SK-N-MC (cell line): ENCODE results near the gene PSMD2.

Experiments
- DNase-seq: peaks from one replicate; pipeline ENCODE4 v3.0.0-alpha.2; 2011; ENCODE audit warnings: low read depth, low spot score
- H3K27ac ChIP-seq: fragments of 200-600 bp; sonication (generic); 2 replicates; pipeline ENCODE4 v1.5.1; 2016; ENCODE audit warnings: mixed run types
- H3K36me3 ChIP-seq: fragments of 200-600 bp; sonication (generic); 2 replicates; pipeline ENCODE4 v1.6.1; 2017; ENCODE audit warnings: antibody characterized with exemption, low read length, mixed read lengths; ENCODE audit not compliant: insufficient read depth
- H3K4me3 ChIP-seq: fragments of 200-600 bp; sonication (generic); 2 replicates; pipeline ENCODE4 v1.5.1; 2016
- H3K9ac ChIP-seq: fragments of 200-600 bp; sonication (generic); 2 replicates; pipeline ENCODE4 v1.8.0; 2017; ENCODE audit warnings: mixed run types, mixed read lengths; ENCODE audit not compliant: insufficient read length
- H3K9me3 ChIP-seq: fragments of 200-600 bp; sonication (generic); 2 replicates; pipeline ENCODE4 v1.6.1; 2017; ENCODE audit warnings: low read depth, mild to moderate bottlenecking, antibody characterized with exemption, low read length, moderate library complexity, mixed read lengths
- EZH2 ChIP-seq: fragments of 200-600 bp; sonication (generic); IDR thresholded peaks from one replicate; pipeline ENCODE4 v1.6.1; 2017; ENCODE audit warnings: antibody characterized with exemption
- FOXP2 ChIP-seq: optimal IDR thresholded peaks from 2 replicates; pipeline ENCODE3; 2011; ENCODE audit warnings: mild to moderate bottlenecking, moderate library complexity; ENCODE audit not compliant: insufficient read depth; ENCODE audit errors: extremely low read length, control extremely low read depth
- POLR2AphosphoS5 ChIP-seq: IDR thresholded peaks from 2 replicates; pipeline ENCODE4 v1.6.1; 2012; ENCODE audit warnings: mild to moderate bottlenecking, low read depth, low read length, borderline replicate concordance

Gene PSMD2

DNA sequence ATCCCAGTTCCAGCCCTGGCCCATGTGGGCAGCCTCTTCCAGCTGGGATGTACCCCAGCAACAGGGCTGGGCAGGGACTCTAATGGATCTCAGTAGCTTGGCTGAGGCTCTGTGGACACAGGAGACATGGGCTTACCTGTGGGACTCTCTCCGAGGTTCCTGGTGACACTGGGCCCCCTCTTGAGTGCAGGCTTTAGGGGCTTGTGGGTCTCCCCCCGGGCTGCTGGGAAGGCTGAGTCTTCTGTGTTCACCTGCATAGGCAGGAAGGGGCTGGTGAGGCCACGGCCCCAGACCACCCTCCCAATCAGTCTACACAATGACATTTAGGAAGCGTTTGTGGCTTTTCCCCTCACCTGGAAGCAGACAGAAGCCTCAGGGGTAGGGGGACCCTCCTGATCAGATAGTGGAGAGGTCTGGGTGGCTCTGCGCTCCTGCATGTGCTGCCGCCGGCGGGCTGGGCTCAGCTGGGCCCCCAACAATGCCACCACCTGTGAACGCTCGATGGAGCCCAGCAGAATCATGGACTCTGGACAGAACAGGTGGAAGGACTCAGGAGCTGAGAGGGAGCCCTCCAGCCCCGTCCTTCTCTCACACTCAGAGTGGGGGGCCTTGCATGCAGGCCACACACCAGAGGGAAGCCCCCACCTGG lies 54.0 kb downstream of the PSMD2 start:
- Histone ChIP-seq H3K36me3 (no peaks in the 10 kb centered on the region), H3K9ac (no peak overlapping the region), H3K4me3 (no peak overlapping the region), H3K9me3 (no peaks in the 10 kb centered on the region), H3K27ac (no peak overlapping the region)
- TF ChIP-seq POLR2AphosphoS5, result no peak; the same call in 1 of the 2 replicates
- TF ChIP-seq EZH2, result no peak
- no peak for DNase-seq

DNA sequence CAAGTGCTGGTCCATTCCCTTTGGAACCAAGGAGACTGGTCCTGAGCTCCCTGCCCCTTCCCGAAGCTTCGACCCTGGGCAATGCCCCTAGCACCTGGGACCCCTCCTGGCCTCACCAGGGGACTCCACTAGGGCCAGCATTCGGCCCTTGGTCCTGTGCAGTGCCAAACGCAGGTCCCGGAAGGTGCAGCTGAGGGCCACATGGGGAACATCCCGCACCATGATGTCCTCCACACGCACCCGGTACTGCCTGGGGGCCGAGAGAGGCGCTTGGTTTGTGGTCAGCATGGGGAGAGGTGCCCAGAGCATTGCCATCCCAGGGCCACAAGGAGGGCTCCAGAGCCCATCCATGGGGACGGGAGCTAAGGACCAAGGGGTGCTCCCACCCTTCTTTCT lies 54.5 kb downstream of the PSMD2 start:
- no peak for TF ChIP-seq POLR2AphosphoS5
- TF ChIP-seq FOXP2, result no peak
- no peak for TF ChIP-seq EZH2
- H3K9me3 ChIP-seq, result no peaks in the 10 kb centered on the region
- H3K4me3 ChIP-seq, result no peak overlapping the region
- DNase-seq, result no peak
- no peak overlapping the region for H3K9ac ChIP-seq
- H3K36me3 ChIP-seq, result no peaks in the 10 kb centered on the region; the same call in 1 of the 2 replicates
- no peak overlapping the region for H3K27ac ChIP-seq

GRCh38 chr3:184354121-184354728 lies 55.2 kb downstream of the PSMD2 start:
- Histone ChIP-seq H3K27ac (no peak overlapping the region), H3K9ac (no peak overlapping the region), H3K4me3 (no peak overlapping the region), H3K36me3 (no peaks in the 10 kb centered on the region; the same call in 1 of the 2 replicates), H3K9me3 (no peaks in the 10 kb centered on the region)
- no peak for TF ChIP-seq POLR2AphosphoS5
- TF ChIP-seq FOXP2, result no peak
- no peak for TF ChIP-seq EZH2
- no peak for DNase-seq

DNA sequence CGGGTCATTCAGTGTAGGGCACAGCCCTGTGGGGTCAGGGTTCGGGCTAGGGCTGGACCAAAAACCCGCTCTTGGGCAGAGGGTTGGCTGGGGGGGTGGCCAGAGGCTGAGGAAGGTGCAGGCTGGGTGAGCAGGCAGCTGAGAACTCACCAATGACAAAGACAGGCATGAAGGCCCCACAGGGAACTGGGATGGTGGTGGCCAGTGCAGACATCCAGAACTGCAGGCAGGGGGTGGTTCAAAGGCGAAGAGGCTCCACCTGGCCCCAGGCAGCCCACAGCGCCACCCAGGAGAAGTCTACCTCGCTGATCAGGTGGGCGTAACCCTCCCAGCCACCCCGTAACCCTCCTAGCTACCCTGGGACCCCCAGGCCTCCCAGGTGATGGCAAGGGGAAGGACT lies 55.7 kb downstream of the PSMD2 start:
- TF ChIP-seq POLR2AphosphoS5 (no peak), EZH2 (no peak), FOXP2 (no peak)
- Histone ChIP-seq H3K9ac (no peak overlapping the region), H3K36me3 (no peaks in the 10 kb centered on the region; the same call in 1 of the 2 replicates), H3K4me3 (no peak overlapping the region), H3K27ac (no peak overlapping the region), H3K9me3 (no peaks in the 10 kb centered on the region)
- DNase-seq, result no peak

DNA sequence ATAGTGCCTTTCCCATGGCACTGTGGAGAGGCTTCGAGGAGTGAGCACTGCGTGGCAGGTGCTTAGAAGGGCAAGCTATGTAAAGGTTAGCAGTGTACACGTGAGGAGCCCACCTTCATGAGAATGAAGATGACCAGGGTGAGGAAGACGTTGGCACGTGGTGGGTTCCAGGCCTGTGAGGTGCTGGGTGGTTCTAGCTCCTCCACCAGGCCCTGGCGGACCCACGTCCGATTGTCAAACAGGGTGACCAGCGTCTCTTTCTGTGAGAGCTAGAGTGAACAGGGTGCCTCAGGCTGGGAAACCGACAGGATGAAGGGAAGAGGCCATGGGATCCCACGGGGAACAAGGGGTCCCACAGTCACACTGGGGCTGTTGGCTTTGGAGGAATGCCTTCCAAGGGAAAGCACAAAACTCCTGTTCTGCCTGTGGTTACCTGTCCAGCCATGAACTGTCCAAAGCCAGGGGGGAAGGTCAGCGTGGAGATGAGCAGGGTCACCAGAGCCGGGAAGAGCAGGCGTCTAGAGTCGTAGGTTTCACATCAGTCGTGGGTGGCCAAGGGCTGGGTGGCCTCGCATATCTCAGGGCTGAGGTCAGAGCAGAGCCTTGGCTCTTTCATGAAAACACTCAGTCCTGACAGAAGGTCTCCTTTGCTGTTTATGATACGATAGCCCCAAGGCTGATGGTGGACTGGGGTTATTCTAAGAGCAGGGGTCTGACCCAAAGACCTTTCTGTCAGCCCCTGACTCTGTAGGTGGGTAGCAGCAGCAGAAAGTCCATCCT lies 56.4 kb downstream of the PSMD2 start:
- Histone ChIP-seq H3K36me3 (no peaks in the 10 kb centered on the region; the same call in 1 of the 2 replicates), H3K27ac (no peak overlapping the region), H3K9ac (no peak overlapping the region)

DNA sequence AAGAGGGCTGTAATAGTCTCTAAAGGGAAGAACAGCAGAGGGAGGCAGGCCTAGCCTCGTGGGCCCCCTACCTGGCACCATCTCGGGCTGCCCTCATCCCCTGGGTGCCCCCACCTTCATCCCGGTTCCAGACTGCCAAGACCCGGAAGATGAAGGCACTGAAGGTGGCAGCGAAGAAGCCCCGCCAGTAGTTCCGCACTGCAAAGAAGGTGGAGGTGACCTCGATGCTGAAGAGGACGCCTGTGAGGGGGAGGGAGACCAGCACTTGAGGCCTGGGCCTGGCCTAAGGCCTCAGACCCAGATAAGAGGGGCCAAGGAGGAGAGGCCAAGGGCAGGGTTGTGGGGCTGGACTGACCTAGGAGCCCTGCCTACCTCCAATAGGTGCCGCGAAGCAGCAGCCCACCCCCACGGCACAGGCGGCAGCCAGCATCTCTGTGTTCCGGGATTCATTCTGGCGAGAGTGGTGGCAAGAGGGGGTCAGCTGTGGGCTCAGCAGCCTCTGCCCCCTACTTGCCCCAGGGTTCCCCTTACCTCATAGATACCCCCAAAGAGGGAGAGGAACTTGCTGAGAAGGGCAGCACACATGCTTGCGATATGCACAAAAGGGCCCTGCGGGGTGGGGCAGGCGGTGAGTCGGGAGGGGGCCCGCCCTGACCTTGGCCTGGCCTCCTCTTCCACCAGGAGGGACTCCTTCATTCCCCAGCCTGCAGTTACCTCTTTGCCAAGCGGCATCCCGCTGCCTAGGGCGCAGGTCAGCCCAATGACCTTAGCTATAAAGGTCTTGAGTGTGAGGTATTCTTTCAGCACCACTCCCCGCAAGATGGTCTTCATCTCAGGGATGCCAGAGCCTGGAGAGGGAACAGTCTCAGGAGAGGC lies 58.4 kb downstream of the PSMD2 start:
- DNase-seq, result no peak
- no peak overlapping the region for H3K27ac ChIP-seq
- TF ChIP-seq FOXP2 (no peak), EZH2 (no peak), POLR2AphosphoS5 (no peak)
- H3K9ac ChIP-seq, result no peak overlapping the region
- H3K36me3 ChIP-seq, result no peaks in the 10 kb centered on the region; the same call in 1 of the 2 replicates
- no peak overlapping the region for H3K4me3 ChIP-seq
- H3K9me3 ChIP-seq, result no peaks in the 10 kb centered on the region

More for the DNA sequence above, 56.4 kb downstream of the PSMD2 start:
- TF ChIP-seq FOXP2 (no peak), EZH2 (no peak), POLR2AphosphoS5 (no peak)
- Histone ChIP-seq H3K9me3 (no peaks in the 10 kb centered on the region), H3K4me3 (no peak overlapping the region)
- no peak for DNase-seq

- Histone ChIP-seq H3K4me3 (no peak overlapping the region), H3K36me3 (no peaks in the 10 kb centered on the region; the same call in 1 of the 2 replicates), H3K9ac (no peak overlapping the region), H3K27ac (no peak overlapping the region), H3K9me3 (no peaks in the 10 kb centered on the region)
- DNase-seq, result no peak
- TF ChIP-seq EZH2 (no peak), FOXP2 (no peak), POLR2AphosphoS5 (no peak)
These were observed 59.2 kb downstream of the PSMD2 start for GRCh38 chr3:184358124-184358767.
